Measurements from ENCODE around the gene NXPH4. TPM values are rescaled to one million over a fixed set of nuclear protein-coding genes. Genes with fewer than 3 reads are reported as not detected.

NXPH4 gene
- total and polyA plus RNA-seq, 10 of the 15 experiments (the other 5 are each of a cell fraction or from before 2014, with no cell fraction given) = 0.03 to 0.26 TPM; not detected in 8

GRCh38 chr12:57200497-57200896, 16.1 kb upstream of the NXPH4 start (continued):
- TF ChIP-seq POLR2AphosphoS5 (IDR thresholded peaks at IDR 0.05; ENCODE audit: low read length) (no peak), PBX3 (IDR thresholded peaks at IDR 0.05; ENCODE audit: insufficient replicate concordance, low read depth, low read length) (no peak), ZBTB33 (IDR thresholded peaks at IDR 0.05) (no peak), RFX5 (IDR thresholded peaks at IDR 0.05; ENCODE audit: low read depth, low read length) (no peak), ATF3 (IDR thresholded peaks at IDR 0.05; ENCODE audit: borderline replicate concordance, extremely low read depth, low read depth, low read length) (no peak)

GRCh38 chr12:57201219-57201618, 15.4 kb upstream of the NXPH4 start:
- no TSS peak for BruUV-seq (replicated peaks)
- no peaks in the 10 kb centered on the region for H3K36me3 ChIP-seq (ENCODE audit: control insufficient read depth in 2 of 2, insufficient read depth in 2 of 2, low read length in 1 of 2)
- no peaks in the 10 kb centered on the region for H3K4me1 ChIP-seq (ENCODE audit: control insufficient read depth, insufficient read depth, low read length)
- no peak for DNase-seq (ENCODE audit: low read depth, low spot score)
- H3K79me2 ChIP-seq (ENCODE audit: control insufficient read depth, insufficient read depth, low read length) = no peaks in the 10 kb centered on the region
- H3K9me3 ChIP-seq (replicated peaks; ENCODE audit: control insufficient read depth, insufficient read depth, low read length) = no peaks in the 10 kb centered on the region
- no peak overlapping the region for H2AFZ ChIP-seq (ENCODE audit: control insufficient read depth, low read depth, low read length)
- intact Hi-C loops (cut with micrococcal nuclease; ENCODE audit: unreplicated experiment) (no loop called here), in situ Hi-C loops (cut with MboI) (no loop called here)
- no peak for FAIRE-seq
- no peak for TF ChIP-seq CHD1 (IDR thresholded peaks at IDR 0.05; ENCODE audit: low read depth, low read length)
- no peak for TF ChIP-seq DPF2 (IDR thresholded peaks at IDR 0.05)
- TF ChIP-seq SIX5 (IDR thresholded peaks at IDR 0.05; ENCODE audit: low read depth, low read length, severe bottlenecking) = no peak
- no peak for TF ChIP-seq JUND (IDR thresholded peaks at IDR 0.05; ENCODE audit: low read depth, low read length)
- no peak for TF ChIP-seq ATF2 (IDR thresholded peaks at IDR 0.05; ENCODE audit: low read length)
- TF ChIP-seq IRF3 (IDR thresholded peaks at IDR 0.05) = no peak
- no peak overlapping the region for H3K9ac ChIP-seq (ENCODE audit: control insufficient read depth, insufficient read depth, low read length)
- no peak overlapping the region for H3K4me2 ChIP-seq (ENCODE audit: control insufficient read depth, insufficient read depth)
- ATAC-seq = no peak
- WGBS (ENCODE audit: insufficient coverage, insufficient replicate concordance, low lambda C conversion rate, missing lambda C conversion rate) = 45% methylated on average over 8 of the region's 8 CpGs
- H3K27ac ChIP-seq (ENCODE audit: control insufficient read depth, insufficient read depth) = no peak overlapping the region
- no peaks in the 10 kb centered on the region for H3K27me3 ChIP-seq (replicated peaks in 1 of 2; ENCODE audit: control insufficient read depth in 2 of 2, insufficient read depth in 2 of 2, low read length in 1 of 2)
- ChIA-PET SMC1A (ENCODE audit: uncharacterized antibody, unreplicated experiment) (no interaction called here), RAD21 (ENCODE audit: unreplicated experiment) (no interaction called here), CTCF (no interaction called here), POLR2A (no interaction called here)
- H3K4me3 ChIP-seq = no peak overlapping the region
- no peaks in the 10 kb centered on the region for H4K20me1 ChIP-seq (ENCODE audit: control insufficient read depth, insufficient read depth)
